GM12873 (cell line): Measurements from ENCODE around the gene POLR1D.

Experiments
- CTCF ChIP-seq: IDR thresholded peaks from 2 replicates; pipeline ENCODE4 v1.5.1; 2012; ENCODE audit warnings: low read depth, mild to moderate bottlenecking, moderate library complexity, low read length, control low read depth; ENCODE audit not compliant: insufficient read depth; ENCODE audit errors: missing control alignments

Gene POLR1D

GRCh38 chr13:27665333-27665732 is 43.6 kb downstream of the POLR1D start:
- TF ChIP-seq CTCF = no peak

- no peak for TF ChIP-seq CTCF
Measured at GRCh38 chr13:27665761-27666160, 44.1 kb downstream of the POLR1D start.

GRCh38 chr13:27666951-27667350 is 45.3 kb downstream of the POLR1D start:
- no peak for TF ChIP-seq CTCF

GRCh38 chr13:27667946-27668345 is 46.3 kb downstream of the POLR1D start:
- TF ChIP-seq CTCF = no peak

GRCh38 chr13:27670861-27671260 is 49.2 kb downstream of the POLR1D start:
- TF ChIP-seq CTCF = no peak

GRCh38 chr13:27672025-27672424 is 50.3 kb downstream of the POLR1D start:
- no peak for TF ChIP-seq CTCF
